ENCODE results near the gene CACNA2D1.

Gene CACNA2D1

DNA sequence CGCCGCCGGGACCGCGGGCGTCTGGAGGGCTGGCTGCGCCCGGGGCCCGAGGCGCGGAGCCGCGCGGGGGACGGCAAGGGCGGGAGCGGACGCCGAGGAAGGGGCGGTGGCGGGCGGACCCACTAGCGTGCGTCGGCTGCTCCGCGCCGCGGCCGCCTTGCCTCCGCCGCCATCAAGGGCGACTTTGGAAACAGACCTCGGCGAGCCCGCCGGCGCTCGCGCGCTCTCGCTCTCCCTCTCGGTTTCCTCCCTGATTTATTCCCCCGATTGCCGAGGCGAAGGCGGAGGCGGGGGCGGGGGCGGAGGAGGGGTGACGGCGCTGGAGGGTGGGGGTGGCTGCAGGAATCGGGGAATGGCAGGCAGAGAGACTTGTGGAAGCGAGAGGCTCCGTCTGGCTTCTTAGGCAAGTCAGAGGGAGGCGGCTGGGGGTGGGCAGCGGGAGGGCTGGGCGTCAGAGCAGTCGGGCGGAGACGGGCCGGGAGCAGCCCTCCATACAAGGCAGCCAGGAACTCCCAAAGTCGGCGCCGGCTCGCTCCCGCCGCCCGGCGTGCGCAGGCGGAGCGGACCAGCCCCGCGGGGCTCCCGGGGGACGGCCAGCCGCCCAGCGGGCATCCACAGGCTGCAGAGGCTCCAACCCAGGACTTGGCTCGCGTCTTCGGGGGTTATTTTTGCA, at the start of gene CACNA2D1:
Gene CACNA2D1, minus strand, starts transcription at position 231 of the 673 bp plus-strand sequence.
- no peak for DNase-seq (ENCODE audit: low read depth in 3 of 3)

DNA sequence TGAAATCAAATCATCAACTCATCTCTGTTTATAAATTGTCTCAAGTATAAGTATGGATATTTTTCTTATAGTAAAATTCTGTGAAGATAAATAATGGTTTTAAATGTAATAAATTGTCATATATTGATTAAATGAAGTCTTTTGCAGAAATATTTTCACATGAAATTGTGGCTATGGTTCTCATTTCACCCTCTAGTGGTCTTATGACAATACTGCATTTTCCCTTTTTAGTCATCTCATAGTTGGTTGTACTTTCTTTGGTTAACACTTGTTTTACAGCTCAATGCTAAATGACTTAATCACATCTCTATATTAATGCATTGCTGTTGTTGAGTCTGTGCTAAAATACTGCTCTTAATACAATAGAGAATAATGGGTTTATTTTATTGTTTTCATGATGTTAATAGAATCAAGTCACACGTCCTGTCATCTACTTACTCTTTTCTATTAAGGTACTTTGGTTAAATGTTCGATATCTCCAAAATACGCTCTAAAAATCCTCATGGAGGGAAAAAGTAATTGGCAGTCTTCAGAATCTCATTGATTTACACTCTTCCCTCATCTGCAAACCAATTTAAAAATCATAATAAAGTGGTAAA, 38.0 kb upstream of the CACNA2D1 start:
- DNase-seq (ENCODE audit: low read depth in 3 of 3): no peak

DNA sequence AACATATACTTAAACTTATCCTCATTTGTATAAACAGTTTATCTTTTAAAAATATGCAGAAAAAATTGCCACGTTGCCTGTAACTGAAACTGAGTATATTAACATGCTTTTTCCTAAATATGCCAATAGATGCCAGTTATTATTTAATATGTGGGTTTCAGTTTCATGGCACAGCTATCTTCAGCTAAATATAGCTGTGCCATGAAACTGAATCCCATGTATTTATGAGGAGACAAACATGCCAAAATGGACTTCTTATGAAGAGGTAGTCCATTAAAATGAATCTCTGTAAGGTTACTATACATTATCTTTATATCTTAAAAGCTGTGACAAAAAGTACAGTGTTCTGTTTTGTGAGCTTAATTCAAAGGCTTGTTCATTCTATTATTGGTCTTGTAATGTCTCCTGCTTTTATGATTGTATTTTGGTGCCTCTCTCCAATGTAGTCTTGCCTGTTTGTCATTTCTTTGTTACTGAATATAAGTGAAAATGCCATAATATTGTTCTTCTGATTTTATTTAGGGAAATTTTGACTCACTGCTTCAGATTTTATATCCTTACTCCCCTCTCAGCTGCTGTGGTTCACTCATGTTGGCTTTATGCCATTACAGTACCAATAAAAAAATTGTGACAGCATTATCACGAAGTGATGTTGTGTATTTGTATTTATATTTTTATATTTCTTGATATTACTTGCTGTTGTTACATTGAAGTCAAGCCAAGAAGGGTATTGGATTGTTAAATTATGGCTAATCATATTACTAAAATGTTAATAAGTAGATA, 34.3 kb upstream of the CACNA2D1 start:
- no peak for DNase-seq (ENCODE audit: low read depth in 3 of 3)

DNA sequence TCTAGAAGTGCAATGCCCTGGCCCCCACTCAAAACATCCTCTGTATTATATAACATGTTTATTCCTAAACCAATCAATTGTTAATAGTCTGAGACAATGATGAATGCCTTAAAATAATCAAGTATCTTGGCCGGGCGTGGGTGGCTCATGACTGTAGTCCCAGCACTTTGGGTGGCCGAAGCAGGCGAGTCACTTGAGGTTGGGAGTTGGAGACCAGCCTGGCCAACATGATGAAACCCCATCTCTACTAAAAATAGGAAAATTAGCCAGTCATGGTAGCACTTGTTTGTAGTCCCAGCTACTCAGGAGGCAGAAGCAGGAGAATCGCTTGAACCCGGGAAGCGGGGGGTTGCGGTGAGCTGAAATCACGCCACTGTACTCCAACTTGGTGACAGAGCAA, 29.4 kb upstream of the CACNA2D1 start:
- DNase-seq (ENCODE audit: low read depth in 3 of 3): no peak

DNA sequence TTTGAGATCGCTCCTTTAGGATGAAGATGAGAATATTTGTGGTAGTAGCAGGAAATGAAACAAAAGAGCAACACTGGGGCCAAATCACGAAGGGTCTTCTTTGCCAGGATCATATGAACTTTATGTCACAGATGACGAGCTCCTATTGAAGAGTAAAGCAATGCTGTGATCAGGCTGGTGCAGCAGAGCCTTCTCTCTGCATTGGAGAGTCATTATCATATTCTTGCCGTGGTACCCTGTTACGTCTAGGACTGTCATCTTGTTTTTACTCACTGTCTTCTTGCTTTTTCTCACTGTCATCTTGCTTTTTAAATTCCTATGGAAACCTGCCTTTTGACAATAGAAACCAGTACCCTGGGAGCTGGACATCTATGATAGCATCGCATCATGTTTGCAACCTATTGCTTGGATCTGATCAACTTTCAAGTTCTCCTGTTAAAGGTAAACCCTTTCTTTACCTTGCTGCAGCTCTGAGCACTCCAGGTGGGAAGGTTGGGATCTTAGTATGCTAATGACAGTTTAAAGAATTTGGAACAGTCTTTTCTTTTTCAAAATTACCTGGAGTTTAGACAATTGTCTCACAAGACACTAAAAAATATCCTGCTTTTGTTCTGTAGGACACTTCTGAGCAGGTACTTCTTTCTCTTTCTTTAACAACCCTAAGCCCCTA, 27.9 kb upstream of the CACNA2D1 start:
- no peak for DNase-seq (ENCODE audit: low read depth in 3 of 3)

DNA sequence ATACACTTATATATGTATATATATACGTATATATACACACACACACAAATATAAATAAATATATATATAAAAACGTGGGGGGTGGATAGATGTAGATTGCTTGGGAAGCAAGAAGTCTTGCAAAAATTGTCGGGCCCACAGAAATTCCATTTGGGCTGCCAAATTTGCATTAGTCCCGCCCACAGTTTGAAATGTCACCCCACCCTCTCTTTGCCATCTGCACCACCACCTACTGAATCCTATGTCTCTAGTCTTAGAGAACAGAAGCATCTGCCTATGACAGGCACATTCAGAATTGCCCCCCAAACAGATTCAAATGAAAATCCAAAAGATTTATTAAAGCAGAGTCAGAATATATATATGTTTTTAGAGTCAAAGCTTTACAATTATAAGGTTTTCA, 25.6 kb upstream of the CACNA2D1 start:
- DNase-seq (ENCODE audit: low read depth in 3 of 3): no peak

DNA sequence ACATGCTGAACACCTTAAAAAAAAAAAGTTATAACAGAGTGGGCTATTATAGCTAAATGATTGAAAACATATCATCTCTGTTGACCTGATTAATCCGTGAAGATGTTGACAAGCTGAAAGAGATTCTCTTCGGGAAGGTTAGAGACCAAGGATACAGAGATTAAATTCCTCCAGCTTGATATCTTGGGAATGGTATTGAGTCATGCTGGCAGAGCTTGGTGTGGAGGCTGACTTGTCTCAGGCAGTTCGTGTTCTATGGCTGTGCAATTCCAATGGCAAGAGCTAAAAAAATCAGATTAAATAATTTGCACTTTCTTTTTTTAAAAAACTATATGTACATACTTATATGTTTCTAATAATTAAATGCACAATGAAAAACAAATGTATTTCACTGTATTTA, 24.9 kb upstream of the CACNA2D1 start:
- DNase-seq (ENCODE audit: low read depth in 3 of 3): no peak

DNA sequence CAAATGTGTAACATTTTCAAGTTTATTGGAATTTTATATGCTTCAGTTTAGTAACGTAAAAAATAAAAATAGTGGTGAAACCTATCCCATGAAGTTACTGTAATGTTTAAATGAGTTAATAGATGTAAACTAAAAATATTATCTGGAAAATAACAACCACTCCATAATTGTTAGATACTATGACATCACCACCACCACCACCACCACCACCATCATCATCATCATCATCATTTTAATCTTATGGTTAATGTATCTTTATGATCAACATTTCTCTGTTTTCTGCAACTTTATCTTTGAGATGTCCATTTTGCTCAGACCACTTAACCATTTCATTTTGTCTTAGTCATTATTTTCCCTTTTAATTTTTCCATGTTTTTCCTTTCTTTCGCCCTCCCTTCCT, 23.4 kb upstream of the CACNA2D1 start:
- no peak for DNase-seq (ENCODE audit: low read depth in 3 of 3)

DNA sequence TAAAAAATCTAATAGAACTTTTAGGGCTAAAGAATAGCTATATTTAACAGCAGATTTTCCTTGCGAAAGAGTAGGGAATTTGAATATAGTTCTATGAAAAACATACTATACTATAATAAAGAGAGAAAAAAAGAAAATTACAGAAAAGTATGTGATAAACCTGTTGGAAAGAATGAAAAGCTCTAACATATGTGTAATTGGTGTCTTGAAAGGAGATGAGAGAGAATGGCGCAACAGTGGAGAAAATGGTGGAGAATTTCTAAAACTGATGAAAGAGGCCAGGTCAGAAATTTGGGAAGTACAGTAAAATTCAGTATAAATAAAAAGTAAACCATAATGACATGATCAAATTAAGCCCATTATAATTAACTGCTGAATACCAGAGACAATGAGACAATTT, 20.8 kb upstream of the CACNA2D1 start:
- no peak for DNase-seq (ENCODE audit: low read depth in 3 of 3)

DNA sequence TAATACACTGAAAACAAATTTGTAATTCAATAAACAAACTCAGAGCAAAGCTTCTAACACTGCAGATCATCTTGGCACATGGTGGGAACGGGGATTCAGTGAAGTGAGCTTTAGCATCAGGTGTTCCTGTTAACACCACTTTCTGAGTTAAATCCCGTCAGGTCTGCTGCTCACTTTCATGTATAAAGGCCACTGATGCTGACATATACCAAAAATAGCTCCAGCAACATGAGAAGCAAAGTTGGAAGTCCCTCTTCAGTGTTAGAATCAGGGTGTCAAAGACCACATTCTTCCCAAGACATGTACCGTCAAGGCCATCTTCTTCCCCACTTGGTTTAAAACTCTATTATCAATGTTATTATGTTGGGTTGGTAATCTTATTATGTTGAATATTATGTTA, 11.7 kb upstream of the CACNA2D1 start:
- no peak for DNase-seq (ENCODE audit: low read depth in 3 of 3)

DNA sequence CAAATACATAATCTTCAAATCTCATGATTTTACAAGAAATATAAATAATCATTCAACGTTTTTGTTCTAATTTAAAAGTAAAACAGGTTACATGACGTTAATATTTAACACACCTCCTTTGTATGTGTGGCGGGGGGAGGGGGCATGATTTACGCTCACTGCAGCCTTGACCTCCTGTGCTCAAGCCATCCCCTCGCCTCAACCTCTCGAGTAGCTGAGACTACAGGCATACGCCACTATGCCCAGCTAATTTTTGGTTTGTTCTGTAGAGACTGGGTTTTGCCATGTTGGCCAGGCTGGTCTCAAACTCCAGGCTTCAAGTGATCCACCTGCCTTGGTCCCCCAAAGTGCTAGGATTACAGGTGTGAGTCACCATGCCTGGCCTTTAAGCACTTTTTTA, 7.2 kb upstream of the CACNA2D1 start:
- DNase-seq (ENCODE audit: low read depth in 3 of 3): no peak

DNA sequence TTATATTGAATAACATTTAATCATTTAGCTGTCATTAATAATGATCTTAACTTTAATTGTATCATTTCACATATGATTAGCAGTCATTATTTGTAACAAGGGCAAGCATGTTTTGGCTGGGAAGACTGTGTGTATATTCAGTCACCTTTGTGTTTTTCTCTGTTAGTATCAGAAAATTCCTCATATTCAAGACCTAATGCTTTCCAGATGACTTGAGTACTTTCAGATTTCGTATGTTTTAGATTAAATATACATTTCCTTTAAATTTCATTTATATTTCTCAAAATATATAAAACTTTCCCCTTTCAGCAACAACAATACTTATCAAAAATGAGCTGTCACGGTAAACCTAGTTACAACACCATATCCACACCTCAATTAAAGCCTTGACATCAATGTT, 6.3 kb upstream of the CACNA2D1 start:
- no peak for DNase-seq (ENCODE audit: low read depth in 3 of 3)

DNA sequence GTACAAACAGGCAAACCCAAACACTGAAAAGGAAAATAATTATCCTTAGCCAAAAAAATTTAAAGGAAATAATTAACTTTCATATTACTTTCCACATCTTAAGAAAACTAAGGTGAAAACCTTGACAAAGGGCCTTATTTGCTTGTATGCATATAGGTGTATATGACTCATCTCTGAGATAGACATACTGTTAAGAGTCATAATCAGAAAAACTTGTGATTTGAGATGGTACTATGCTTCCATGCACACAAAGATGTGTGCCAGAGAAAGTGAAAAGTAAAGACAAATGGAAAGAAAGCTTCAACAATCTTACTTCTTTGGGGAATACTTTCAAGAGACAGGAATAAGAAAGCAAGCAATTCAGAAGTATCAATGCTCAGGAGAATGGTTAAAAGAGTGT, 3.3 kb upstream of the CACNA2D1 start:
- no peak for DNase-seq (ENCODE audit: low read depth in 3 of 3)

DNA sequence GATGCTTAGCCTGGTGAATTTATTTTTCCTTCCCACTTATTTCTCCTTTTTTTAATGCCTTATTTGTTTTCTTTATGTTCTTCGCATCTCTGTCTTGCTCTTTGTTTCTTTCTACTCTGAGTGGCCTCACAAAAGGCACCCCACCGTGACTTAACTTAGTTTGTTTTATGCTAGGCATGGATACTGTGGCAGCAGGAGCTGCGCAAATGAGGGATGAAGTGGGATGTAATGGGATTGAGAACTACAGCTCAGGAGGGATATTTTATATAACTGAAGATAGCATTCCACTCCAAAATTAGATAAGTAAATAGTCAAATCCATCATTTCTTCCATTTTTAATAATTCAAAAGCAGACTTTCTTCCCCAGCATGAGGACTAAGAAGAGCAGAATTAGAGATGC, 1.7 kb upstream of the CACNA2D1 start:
- DNase-seq (ENCODE audit: low read depth in 3 of 3): no peak

DNA sequence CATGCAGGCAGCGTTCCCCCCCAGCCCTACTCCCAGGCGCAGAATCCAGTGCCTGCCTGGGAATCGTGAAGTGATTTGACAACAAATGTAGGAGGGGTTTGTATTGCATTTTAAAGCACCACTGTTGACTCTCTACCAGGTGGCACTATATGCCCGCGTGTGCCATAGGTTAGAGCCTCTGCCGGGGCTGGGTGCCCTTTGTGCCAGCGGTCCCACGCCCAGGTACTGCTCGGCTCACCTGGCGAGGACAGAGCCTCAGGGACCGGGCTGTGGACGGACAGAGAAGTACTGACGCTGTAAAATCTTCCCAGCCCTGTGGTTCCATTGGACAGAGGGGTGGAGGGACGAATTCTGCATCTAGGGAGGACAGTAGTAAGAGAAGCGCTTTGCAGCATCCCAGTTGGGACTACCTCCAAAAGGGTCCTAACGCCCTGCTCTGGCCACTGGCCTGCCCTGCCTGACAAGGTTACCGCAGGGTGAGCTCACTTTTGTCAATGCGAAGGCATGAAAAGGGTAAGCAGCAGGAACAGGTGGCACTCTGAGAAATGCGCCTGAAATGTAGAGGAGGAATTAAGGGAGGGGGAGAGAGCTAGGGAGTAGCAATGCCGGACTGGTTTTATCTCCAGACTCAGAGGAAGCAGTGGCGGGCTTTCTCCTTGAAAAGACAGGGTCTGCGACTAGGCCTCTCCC, 788 bp upstream of the CACNA2D1 start:
- no peak for DNase-seq (ENCODE audit: low read depth in 3 of 3)

DNA sequence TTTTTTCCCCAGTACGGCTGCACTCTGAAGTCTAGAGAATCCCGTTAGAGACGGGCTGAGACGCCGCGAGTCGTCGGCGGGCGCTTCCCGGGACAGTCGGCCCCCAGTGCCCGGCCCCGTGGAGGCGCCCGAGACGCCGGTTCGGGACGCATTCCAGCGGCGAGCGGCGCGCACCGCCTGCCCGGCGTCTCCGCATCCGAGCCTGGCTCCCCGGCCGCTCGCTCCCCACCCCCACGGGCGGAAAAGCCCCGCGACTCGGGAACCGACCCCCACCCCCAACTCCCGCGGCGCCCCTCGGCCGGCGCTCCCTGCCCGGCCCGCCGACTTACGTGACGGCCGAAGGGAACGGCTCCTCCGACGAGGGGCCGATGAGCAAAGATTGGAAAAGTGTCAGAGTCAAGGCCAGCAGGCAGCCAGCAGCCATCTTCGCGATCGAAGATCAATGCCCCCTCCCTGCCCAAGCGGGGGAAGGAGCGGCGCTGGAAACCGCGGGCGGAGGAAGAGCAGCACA, 486 bp downstream of the CACNA2D1 start:
- DNase-seq (ENCODE audit: low read depth in 3 of 3): no peak

DNA sequence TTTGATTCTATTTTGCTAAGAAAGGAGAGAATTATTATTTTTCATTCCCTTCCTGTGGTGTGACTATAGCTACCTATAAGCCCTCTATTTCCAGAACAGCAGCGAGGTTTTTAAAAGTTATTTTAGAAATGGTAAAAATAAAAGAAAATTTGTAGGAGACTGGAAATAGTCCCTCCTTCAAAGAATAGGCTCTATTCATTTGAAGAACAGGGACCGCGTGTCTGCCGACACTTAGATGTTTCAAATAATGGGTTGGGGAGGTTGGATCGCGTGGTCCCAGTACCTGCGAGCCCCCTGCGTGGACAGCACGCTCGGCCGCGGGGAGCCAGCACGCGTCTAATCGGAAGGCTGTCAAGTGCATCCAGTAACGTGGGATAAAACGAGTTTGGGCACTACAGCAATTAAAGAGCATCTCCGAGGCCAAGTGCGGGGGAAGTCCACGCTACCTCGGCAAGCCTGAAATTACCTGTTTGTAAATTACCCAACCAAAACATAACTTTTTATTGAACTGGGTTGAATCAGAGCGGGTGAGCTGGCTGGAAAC, 1.0 kb downstream of the CACNA2D1 start:
- no peak for DNase-seq (ENCODE audit: low read depth in 3 of 3)

DNA sequence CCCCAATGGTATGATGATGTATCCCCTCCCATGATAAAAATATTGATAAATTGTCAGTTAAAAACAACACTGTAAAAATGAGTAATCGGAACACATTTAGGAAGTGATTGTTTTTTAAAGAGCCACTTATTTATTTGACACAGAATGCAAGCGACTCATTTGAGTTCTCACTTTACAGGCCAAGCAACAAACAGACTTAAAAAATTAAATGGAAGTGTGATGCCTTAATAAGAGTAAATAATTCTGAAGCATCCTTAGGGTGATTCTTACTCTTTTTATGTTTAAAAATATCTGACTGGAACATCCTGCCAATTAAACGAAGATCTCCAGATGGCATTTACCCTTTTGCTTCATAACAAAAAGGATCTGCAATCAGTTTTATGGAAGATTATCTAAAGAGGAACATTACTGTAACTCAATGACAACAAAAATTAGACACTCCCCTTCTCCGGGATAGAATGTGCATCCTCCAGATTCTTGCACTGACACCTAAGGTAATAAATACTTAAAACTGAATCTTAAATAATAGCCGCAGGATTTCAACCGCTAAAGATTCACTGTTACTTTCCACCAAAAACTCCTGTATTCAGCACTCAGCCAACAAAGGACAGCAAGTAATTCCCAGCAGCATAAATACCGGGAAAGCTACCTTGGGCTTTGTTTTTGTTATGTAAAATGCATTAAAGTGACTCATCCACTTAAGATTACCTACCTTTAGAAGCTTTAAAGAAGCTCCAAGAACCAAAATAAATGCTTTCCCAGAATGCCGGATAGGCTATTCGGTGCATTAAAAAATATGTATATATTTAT, 1.7 kb downstream of the CACNA2D1 start:
- no peak for DNase-seq (ENCODE audit: low read depth in 3 of 3)

DNA sequence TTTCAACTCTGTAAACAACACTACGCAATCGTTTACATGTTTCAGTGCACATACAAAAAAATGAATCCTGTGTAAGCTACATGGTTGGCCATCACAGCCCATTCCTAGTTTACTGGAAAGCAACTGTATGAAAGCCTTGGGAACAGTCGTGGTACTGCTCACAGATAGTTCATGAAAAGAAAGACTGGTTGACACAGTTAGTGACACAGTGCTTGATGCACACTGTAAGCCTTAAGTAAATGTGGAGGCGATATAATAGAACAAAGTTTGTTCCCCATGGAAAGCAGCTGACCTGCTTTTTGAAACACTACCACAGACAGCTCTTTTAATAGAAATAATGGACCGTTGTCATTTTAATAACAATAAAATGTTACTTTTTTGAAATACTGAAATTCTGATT, 5.1 kb downstream of the CACNA2D1 start:
- DNase-seq (ENCODE audit: low read depth in 3 of 3): no peak

DNA sequence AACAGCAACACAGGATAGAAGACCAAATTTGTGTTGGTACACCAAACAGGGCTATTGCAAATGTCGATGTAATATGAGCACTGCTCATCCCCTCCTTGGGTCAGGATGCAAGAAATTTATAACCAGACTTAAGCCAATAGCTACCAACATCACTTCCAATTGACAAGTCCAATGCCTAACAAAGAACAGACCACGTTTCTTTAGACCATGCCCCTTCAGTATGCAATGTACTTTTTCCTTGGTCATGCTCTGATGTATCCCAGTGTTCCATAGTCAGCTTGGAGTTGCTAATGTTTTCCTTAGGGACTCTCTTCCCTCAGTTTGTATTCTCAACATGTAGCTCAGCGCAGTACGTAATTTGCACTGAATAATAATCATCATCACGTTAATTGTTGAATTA, 7.8 kb downstream of the CACNA2D1 start:
- no peak for DNase-seq (ENCODE audit: low read depth in 3 of 3)

All from stimulated activated CD4-positive, alpha-beta T cell treated with anti-CD3 and anti-CD28 coated beads, TNF-alpha, amount 100 ng/mL, for 24 hours (primary cell).